GM21786 (cell line): Measurements from ENCODE around the gene PTPRN2.

ENCODE experiments used
- ATAC-seq: cut with Tn5 transposase; IDR thresholded peaks from one replicate; pipeline ENCODE4 v1.9.1; 2021; ENCODE audit not compliant: unreplicated experiment

Gene PTPRN2

DNA sequence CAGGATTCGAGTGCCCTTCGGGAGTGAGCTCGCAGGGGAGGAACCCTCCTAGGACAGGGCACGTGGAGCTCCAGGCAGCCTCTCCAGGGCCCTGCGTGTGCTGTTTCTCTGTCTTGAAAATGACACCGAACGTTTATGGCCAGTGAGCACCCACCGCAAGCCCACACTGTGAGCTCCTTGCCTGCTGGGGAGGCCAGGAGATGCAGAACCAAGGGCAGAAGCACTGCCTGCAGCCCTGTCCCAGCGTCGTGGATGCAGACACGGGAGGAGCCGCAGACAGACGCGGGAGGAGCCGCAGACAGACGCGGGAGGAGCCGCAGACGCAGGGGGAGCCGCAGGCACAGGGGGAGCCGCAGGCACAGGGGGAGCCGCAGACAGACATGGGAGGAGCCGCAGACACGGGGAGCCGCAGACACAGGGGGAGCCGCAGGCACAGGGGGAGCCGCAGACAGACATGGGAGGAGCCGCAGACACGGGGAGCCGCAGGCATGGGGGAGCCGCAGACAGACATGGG is 314.4 kb downstream of the PTPRN2 start:
- no peak for ATAC-seq

GRCh38 chr7:158272509-158273137 is 315.0 kb downstream of the PTPRN2 start:
- ATAC-seq: no peak

GRCh38 chr7:158272091-158272490 is 315.5 kb downstream of the PTPRN2 start:
- no peak for ATAC-seq

DNA sequence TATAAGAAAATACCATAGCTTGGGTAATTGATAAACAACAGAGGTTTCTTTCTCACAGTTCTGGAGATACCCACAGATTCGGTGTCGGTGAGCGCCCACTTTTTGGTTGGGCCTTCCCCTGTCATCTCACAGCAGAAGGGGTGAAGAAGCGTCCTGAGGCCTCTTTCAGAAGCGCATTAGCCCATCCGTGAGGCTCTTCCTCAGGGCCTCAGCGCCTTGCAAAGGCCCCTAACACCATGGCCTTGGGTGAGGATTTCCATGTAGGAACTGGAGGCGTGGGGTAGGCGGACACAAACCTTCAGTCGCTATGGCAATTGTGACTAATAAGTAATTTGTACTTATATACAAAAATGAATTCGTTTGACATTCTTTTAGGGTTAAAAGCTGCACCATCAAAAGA is 316.0 kb downstream of the PTPRN2 start:
- ATAC-seq: no peak

- ATAC-seq: no peak
Measured at GRCh38 chr7:158270856-158271413, 316.7 kb downstream of the PTPRN2 start.

GRCh38 chr7:158270106-158270775 is 317.4 kb downstream of the PTPRN2 start:
- no peak for ATAC-seq

GRCh38 chr7:158268816-158269535 is 318.6 kb downstream of the PTPRN2 start:
- ATAC-seq: no peak

DNA sequence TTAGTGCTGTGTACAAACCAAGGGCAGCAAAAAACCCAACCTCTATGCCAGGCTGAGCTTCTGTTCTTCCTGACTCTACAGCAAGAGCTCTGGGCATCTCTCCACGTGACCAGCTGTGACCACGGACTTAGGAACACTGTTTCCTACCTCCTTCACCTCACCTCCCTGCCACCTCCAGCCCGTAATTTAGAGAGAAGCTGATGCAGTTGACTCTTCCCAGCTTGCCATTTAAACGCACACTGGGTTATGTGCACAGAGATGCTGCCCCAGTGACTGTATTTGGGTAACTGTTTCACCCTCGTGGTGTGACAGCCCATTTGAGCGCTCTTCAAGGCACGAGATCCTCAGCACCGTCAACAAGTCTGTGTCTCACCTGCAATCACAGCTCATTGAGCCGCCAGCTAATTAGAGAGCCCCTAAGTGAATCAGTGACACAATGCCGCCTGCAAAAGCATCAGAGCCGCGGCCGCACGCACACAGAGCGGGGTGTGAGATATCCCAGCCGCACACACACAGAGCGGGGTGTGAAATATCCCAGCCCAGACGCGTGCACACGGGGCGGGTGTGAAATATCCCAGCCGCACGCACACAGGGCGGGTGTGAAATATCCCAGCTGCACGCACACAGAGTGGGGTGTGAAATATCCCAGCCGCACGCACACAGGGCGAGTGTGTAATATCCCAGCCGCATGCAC is 319.7 kb downstream of the PTPRN2 start:
- ATAC-seq: no peak

DNA sequence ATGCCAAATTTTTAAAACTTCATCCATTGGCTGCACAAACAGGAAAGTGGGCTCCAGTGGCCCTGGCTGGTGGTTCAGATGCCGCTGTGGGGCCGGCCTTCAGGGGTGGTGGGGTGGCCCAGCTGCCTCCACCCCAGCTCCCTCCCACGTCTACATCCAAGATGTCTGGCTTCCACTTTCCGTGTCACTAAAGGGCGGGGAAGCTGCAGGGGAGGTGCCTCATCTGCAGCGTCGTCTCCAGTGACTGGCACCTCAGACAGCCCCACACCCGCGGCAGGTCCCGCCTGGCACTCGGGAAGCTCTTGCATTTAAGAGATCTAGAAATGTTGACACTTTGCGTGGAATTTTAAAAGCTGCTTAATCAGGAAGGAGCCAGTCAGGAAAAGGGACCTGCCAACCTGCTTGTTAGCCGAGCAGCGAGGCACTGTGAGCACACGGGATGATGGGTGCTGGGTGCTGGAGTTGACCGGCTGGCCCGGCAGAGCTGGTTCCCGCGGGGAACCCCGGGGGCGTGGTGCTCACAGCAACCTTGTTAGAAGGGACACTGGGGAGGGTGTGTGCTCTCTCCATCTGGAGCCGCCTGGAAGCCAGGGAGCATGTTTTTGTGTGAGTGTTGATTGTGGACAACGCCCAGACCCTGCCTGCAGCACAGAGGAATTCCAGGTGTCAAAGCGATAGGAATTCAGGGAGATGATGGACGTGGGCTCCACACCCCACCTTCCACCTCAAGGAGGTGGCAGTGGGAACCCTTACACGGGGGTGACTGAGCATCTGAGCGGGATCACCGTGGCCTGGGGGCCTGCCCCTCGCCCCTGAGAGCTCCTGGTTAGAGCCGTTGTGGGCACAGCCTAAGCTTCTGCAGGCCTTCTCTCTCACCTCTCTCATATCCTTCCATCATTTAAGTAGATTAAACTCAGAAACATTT is 320.5 kb downstream of the PTPRN2 start:
- no peak for ATAC-seq

GRCh38 chr7:158266426-158266816 is 321.2 kb downstream of the PTPRN2 start:
- ATAC-seq: no peak

DNA sequence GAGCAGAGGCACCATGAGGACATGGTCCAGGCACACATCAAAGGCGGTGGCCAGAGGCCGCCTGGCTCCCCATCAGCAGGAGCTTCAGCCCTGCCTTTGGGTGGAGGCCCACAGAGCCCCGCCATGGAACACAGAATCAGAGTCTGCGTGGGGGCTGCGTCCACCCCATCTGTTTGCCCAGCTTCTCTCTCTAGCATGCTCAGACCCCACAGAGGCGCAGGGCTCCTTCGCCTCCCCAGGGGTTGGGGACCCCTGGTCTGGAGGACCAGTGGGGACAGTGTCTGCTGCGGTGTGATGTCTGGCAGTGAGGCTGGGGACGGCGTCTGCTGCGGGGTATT is 321.9 kb downstream of the PTPRN2 start:
- no peak for ATAC-seq

DNA sequence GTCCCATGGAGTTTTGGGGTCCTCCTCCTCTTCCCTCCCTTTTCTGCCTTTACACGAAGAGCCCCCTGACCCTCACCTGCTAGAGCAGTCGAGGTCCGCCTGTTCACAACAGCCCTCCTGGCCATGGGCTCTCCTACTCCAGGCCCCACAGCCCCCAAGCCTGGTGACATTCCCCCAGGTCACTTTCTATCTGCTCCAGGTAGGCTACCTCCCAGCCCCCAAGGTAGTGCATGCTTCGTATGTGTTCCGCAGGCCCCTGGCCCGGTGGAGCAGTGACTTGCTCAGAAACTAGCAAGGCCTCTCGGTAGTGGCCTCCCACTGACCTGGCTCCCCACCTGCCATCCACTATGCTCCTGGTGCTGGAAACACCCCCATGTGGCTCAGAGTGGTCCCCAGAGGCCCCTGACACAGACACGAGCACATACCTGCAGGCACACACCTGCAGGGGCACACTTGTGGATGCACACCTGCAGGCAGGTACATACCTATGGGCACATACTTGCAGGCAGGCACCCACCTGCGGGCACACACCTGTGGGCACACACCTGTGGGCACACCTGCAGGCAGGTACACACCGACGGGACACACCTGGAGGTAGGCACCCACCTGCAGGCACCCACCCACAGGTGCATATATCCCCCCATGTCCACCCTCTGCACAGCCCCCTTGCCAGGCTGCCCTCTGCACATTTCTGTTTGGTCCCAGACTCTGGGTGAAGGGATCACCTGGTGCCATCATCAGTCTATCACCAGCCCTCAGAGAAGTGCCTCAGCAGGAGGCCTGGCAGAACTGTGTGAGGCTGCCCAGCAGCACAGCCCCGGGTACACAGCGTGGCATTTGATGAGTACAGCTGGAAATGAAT is 322.5 kb downstream of the PTPRN2 start:
- no peak for ATAC-seq

GRCh38 chr7:158263964-158264748 is 323.5 kb downstream of the PTPRN2 start:
- ATAC-seq: no peak

DNA sequence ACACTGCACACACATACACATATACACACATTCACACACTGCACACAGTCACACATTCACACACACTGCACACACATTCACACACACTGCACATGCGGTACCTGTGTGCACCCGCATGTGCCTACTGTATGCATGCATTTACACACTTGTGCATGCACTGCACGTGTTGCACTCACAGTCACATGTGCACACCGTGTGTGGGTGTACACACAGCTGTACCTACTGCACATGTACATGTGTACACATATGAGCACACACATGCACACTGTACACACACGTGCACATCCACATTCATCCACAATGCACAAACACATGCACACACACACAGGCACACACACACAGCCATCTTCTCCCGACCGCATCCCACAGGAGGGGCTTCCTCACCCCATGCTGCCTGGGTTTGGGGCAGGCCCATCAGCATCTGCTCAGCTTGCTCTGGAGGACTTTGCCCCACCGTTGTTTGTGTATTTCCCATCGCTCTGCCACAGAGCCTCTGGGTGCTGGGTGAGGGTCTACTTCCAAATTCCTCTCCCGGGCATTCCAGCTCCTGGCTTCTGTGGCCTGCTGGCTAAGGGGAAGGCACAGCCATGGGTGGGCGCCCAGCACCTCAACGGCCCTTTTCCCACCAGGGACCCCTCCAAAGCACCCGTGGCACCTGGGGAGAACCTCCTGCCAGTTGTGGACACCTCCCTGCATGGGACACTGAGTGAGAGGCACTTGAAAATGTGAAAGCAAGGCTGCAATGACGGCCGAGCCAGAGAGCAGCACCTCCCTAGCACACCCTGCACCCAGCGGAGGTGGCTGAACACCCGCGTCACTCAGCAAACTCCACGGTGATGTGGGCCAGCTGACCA is 324.3 kb downstream of the PTPRN2 start:
- no peak for ATAC-seq

DNA sequence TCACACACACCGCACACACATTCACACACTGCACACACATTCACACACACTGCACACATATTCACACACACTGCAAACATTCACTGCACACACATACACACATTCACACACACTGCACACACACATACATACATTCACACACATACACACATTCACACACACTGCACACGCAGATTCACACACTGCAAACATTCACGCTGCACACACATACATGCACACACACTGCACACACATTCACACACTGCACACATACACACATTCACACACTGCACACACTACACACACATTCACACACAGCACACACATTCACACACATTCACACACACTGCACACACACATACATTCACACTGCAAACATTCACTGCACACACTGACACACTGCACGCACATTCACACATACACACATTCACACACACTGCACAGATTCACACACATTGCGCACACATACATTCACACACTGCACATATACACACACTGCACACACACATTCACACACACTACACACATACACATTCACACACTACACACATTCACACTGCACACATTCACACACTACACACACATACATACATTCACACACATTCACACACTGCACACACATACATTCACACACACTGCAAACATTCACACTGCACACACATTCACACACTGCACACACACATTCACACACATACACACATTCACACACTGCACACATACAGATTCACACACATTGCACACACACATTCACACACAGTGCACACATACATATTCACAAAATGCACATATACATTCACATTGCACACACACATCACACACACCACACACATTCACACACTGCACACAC is 325.1 kb downstream of the PTPRN2 start:
- no peak for ATAC-seq

- no peak for ATAC-seq
Measured at GRCh38 chr7:158261362-158262235, 326.0 kb downstream of the PTPRN2 start.
